ENCODE results near the gene NUDT14.

Gene NUDT14

DNA sequence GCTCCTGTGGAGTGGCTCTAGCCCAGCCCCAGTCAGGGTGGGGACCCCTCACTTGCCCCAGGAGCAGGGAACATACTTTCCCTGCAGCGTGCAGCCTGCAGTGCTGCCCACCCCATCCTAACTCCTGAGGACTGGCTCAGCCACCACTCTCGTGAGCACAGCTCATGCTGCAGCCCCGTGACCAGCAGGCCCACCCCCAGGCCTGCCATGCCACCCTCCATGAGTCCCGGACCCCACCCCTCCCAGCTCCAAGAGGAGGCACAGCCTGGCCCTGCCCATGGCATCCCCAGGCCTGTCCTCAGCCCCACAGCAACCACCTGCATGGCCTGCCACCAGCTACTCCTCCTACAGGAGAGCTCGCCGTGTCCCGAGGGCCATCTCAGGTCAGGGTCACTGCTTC lies 8.6 kb downstream of the NUDT14 start:
- CTCF ChIA-PET: interaction anchor here (0.5 kb wide), 1 partner anchor 1626 kb away, joined by 3 read pairs; no protein-coding TSS in a partner anchor
- peaks cover 3% of the 10 kb centered on the region; the same call in 1 of the 2 replicates for H3K4me1 ChIP-seq (ENCODE audit: control insufficient read depth, insufficient read depth, low read length)
- H3K27ac ChIP-seq (ENCODE audit: extremely low read depth, low read depth, low read length): no peak overlapping the region

DNA sequence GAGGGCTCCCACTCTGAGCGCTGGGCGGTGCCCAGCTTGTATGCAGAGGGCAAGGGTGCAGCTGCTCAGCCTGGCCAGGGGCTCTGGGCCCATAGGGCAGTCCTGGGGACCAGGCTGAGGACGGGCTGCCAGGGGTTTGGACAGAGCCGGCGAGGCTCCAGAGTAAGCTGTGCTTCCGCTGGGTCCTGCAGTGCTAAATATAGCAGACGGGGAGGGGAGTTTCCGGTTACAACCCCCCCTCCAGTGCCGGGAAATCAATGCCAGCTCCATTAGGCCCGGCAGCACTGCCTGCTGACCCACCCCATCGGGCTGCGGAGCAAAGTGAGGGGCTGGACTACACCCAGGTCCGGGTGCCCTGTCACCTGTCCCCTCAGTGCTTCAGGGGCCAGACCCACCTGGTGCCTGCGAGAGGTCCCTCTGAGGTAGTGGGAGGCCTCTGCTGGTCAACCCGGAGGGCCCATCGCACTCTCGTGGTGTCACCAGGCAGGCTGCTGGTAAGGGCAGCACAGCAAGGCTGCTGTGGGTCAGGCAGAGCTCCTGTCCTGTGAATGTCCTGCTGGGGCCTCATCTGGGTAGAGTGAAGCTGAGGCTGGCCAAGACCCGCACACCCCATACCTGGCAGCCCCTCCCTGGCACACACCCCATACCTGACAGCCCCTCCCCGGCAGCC lies 10.0 kb downstream of the NUDT14 start:
- peaks cover 3% of the 10 kb centered on the region; the same call in 1 of the 2 replicates for H3K4me1 ChIP-seq (ENCODE audit: control insufficient read depth, insufficient read depth, low read length)
- ChIA-PET POLR2A (interaction anchor here (2.0 kb wide), 1 partner anchor 10 kb away, joined by 9 read pairs; the partner anchor contains the start of gene NUDT14), CTCF (interaction anchor here (0.6 to 3.7 kb wide), 2 partner anchors 10 to 165 kb away, joined by 4 to 18 read pairs; partner anchors contain the start of gene NUDT14)
- H3K36me3 ChIP-seq (ENCODE audit: control insufficient read depth in 2 of 2, insufficient read depth in 1 of 2, low read length in 2 of 2): peaks cover 0 to 4% of the 10 kb centered on the region in 2 experiments; a peak in 1 of 3 replicates
- H3K27ac ChIP-seq (ENCODE audit: extremely low read depth, low read depth, low read length): no peak overlapping the region
- no peak overlapping the region for H3K4me3 ChIP-seq (ENCODE audit: low read depth, low read length)
- no peaks in the 10 kb centered on the region for H3K9me3 ChIP-seq (ENCODE audit: control insufficient read depth, insufficient read depth, low read depth, low read length)
- TF ChIP-seq ZFP37 (tag by site-specific recombination; IDR thresholded peaks at IDR 0.05): no peak
- no peak for TF ChIP-seq ZNF510 (tag by site-specific recombination; IDR thresholded peaks at IDR 0.05; ENCODE audit: insufficient replicate concordance)
- peak; percentile 28; the same call in 1 of the 2 replicates for TF ChIP-seq ZBTB17 (tag by site-specific recombination; IDR thresholded peaks at IDR 0.05)
- peak; percentile 54; the same call in 1 of the 2 replicates for TF ChIP-seq KLF8 (tag by site-specific recombination; IDR thresholded peaks at IDR 0.05)
- TF ChIP-seq ZNF561 (tag by site-specific recombination; IDR thresholded peaks at IDR 0.05; ENCODE audit: borderline replicate concordance): no peak
- no peak for TF ChIP-seq ZNF747 (tag by site-specific recombination; IDR thresholded peaks at IDR 0.05)
- TF ChIP-seq GLIS1 (tag by site-specific recombination; IDR thresholded peaks at IDR 0.05): peak; percentile 16; the same call in 1 of the 2 replicates
- TF ChIP-seq ZNF830 (tag by site-specific recombination; IDR thresholded peaks at IDR 0.05; ENCODE audit: low read depth): no peak
- TF ChIP-seq ZNF664 (tag by site-specific recombination; IDR thresholded peaks at IDR 0.05): no peak
- TF ChIP-seq ZBTB8A (tag by site-specific recombination; IDR thresholded peaks at IDR 0.05): peak; percentile 53
- TF ChIP-seq, protein P1, sequence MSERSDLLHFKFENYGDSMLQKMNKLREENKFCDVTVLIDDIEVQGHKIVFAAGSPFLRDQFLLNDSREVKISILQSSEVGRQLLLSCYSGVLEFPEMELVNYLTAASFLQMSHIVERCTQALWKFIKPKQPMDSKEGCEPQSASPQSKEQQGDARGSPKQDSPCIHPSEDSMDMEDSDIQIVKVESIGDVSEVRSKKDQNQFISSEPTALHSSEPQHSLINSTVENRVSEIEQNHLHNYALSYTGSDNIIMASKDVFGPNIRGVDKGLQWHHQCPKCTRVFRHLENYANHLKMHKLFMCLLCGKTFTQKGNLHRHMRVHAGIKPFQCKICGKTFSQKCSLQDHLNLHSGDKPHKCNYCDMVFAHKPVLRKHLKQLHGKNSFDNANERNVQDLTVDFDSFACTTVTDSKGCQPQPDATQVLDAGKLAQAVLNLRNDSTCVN (tag by site-specific recombination; optimal IDR thresholded peaks at IDR 0.05): no peak
- peak; percentile 42; the same call in 1 of the 2 replicates for TF ChIP-seq ZNF335 (tag by site-specific recombination; conservative IDR thresholded peaks at IDR 0.05)
- peak; percentile 45 for TF ChIP-seq GLIS2 (tag by site-specific recombination; IDR thresholded peaks at IDR 0.05)
- no peak for TF ChIP-seq KLF9 (tag by site-specific recombination; IDR thresholded peaks at IDR 0.05; ENCODE audit: low read depth)
- TF ChIP-seq, protein P2, sequence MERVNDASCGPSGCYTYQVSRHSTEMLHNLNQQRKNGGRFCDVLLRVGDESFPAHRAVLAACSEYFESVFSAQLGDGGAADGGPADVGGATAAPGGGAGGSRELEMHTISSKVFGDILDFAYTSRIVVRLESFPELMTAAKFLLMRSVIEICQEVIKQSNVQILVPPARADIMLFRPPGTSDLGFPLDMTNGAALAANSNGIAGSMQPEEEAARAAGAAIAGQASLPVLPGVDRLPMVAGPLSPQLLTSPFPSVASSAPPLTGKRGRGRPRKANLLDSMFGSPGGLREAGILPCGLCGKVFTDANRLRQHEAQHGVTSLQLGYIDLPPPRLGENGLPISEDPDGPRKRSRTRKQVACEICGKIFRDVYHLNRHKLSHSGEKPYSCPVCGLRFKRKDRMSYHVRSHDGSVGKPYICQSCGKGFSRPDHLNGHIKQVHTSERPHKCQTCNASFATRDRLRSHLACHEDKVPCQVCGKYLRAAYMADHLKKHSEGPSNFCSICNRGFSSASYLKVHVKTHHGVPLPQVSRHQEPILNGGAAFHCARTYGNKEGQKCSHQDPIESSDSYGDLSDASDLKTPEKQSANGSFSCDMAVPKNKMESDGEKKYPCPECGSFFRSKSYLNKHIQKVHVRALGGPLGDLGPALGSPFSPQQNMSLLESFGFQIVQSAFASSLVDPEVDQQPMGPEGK (tag by site-specific recombination; IDR thresholded peaks at IDR 0.05): peak; percentile 66; the same call in 1 of the 2 replicates
- TF ChIP-seq ZNF600 (tag by site-specific recombination; IDR thresholded peaks at IDR 0.05): peak; percentile 34; the same call in 1 of the 2 replicates
- no peak for TF ChIP-seq ZNF350 (tag by site-specific recombination; IDR thresholded peaks at IDR 0.05)
- TF ChIP-seq, protein P3, sequence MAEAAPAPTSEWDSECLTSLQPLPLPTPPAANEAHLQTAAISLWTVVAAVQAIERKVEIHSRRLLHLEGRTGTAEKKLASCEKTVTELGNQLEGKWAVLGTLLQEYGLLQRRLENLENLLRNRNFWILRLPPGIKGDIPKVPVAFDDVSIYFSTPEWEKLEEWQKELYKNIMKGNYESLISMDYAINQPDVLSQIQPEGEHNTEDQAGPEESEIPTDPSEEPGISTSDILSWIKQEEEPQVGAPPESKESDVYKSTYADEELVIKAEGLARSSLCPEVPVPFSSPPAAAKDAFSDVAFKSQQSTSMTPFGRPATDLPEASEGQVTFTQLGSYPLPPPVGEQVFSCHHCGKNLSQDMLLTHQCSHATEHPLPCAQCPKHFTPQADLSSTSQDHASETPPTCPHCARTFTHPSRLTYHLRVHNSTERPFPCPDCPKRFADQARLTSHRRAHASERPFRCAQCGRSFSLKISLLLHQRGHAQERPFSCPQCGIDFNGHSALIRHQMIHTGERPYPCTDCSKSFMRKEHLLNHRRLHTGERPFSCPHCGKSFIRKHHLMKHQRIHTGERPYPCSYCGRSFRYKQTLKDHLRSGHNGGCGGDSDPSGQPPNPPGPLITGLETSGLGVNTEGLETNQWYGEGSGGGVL (tag by site-specific recombination; IDR thresholded peaks at IDR 0.05): peak; percentile 34; the same call in 1 of the 2 replicates

More for the DNA sequence above, 8.6 kb downstream of the NUDT14 start:
- POLR2A ChIA-PET: no interaction called here
- TF ChIP-seq ZNF629 (tag by site-specific recombination; IDR thresholded peaks at IDR 0.05): no peak
- TF ChIP-seq ZXDB (tag by site-specific recombination; IDR thresholded peaks at IDR 0.05): no peak
- TF ChIP-seq, protein P4, sequence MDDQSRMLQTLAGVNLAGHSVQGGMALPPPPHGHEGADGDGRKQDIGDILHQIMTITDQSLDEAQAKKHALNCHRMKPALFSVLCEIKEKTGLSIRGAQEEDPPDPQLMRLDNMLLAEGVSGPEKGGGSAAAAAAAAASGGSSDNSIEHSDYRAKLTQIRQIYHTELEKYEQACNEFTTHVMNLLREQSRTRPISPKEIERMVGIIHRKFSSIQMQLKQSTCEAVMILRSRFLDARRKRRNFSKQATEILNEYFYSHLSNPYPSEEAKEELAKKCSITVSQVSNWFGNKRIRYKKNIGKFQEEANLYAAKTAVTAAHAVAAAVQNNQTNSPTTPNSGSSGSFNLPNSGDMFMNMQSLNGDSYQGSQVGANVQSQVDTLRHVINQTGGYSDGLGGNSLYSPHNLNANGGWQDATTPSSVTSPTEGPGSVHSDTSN (CRISPR knock-in tag; IDR thresholded peaks at IDR 0.05): no peak
- TF ChIP-seq, protein P5, sequence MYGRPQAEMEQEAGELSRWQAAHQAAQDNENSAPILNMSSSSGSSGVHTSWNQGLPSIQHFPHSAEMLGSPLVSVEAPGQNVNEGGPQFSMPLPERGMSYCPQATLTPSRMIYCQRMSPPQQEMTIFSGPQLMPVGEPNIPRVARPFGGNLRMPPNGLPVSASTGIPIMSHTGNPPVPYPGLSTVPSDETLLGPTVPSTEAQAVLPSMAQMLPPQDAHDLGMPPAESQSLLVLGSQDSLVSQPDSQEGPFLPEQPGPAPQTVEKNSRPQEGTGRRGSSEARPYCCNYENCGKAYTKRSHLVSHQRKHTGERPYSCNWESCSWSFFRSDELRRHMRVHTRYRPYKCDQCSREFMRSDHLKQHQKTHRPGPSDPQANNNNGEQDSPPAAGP (tag by site-specific recombination; IDR thresholded peaks at IDR 0.05): no peak
- TF ChIP-seq ZNF211 (tag by site-specific recombination; IDR thresholded peaks at IDR 0.05; ENCODE audit: low read depth): no peak
- TF ChIP-seq, protein P1 (tag by site-specific recombination; optimal IDR thresholded peaks at IDR 0.05): no peak
- 0 out of 2 replicates have a peak, but pooled peaks have one; percentile 13 for TF ChIP-seq ZNF548 (tag by site-specific recombination; IDR thresholded peaks at IDR 0.05)
- TF ChIP-seq GLIS2 (tag by site-specific recombination; IDR thresholded peaks at IDR 0.05): peak; percentile 49
- TF ChIP-seq KLF10 (tag by site-specific recombination; IDR thresholded peaks at IDR 0.05): no peak
- TF ChIP-seq ZNF544 (tag by site-specific recombination; IDR thresholded peaks at IDR 0.05): no peak
- peak; percentile 57; the same call in 1 of the 2 replicates for TF ChIP-seq ZNF394 (tag by site-specific recombination; IDR thresholded peaks at IDR 0.05; ENCODE audit: borderline replicate concordance)
- TF ChIP-seq ZEB2 (tag by site-specific recombination; IDR thresholded peaks at IDR 0.05): no peak
- TF ChIP-seq ZNF843 (tag by site-specific recombination; IDR thresholded peaks at IDR 0.05): no peak
- no peaks in the 10 kb centered on the region for H3K9me3 ChIP-seq (ENCODE audit: control insufficient read depth, insufficient read depth, low read depth, low read length)
- H3K36me3 ChIP-seq (ENCODE audit: control insufficient read depth in 2 of 2, insufficient read depth in 1 of 2, low read length in 2 of 2): no peaks in the 10 kb centered on the region
- H3K4me3 ChIP-seq (ENCODE audit: low read depth, low read length): no peak overlapping the region

All from HEK293 (cell line).